Endodermal cell (in vitro differentiated cells): ENCODE data around the gene GPA33. TPM values are rescaled to one million over a fixed set of nuclear protein-coding genes. Genes with fewer than 3 reads are reported as not detected.
A peak's percentile ranks its signal among the peaks of the same experiment; 100 is the strongest.

Experiments
- DNase-seq: peaks from one replicate; pipeline ENCODE4 v3.0.0-alpha.2; 2017
- H3K27ac ChIP-seq: 2 replicates; pipeline ENCODE4 v1.5.1; 2013; ENCODE audit warnings: mild to moderate bottlenecking, low read depth, low read length, moderate library complexity
- H3K27me3 ChIP-seq: 2 replicates; pipeline ENCODE4 v1.6.1; 2013; ENCODE audit warnings: mild to moderate bottlenecking, low read length, moderate library complexity; ENCODE audit not compliant: insufficient read depth, control insufficient read depth, poor library complexity, severe bottlenecking
- H3K36me3 ChIP-seq: 2 replicates; pipeline ENCODE4 v1.7.0; 2013; ENCODE audit warnings: mild to moderate bottlenecking, low read length, moderate library complexity; ENCODE audit not compliant: control insufficient read depth, insufficient read depth
- H3K4me1 ChIP-seq: one replicate; pipeline ENCODE4 v1.7.0; 2013; ENCODE audit warnings: low read length; ENCODE audit not compliant: control insufficient read depth, insufficient read depth
- H3K4me3 ChIP-seq: 2 replicates; pipeline ENCODE4 v1.5.1; 2013; ENCODE audit warnings: mild to moderate bottlenecking, low read length, moderate library complexity
- H3K9ac ChIP-seq: 2 replicates; pipeline ENCODE4 v1.6.1; 2013; ENCODE audit warnings: mild to moderate bottlenecking, low read length, moderate library complexity; ENCODE audit not compliant: poor library complexity, severe bottlenecking; ENCODE audit errors: extremely low read depth
- H3K9me3 ChIP-seq: 2 replicates; pipeline ENCODE4 v1.6.1; 2013; ENCODE audit warnings: mild to moderate bottlenecking, low read length, moderate library complexity; ENCODE audit not compliant: control insufficient read depth
- H3K27ac Mint-ChIP-seq: 2 replicates; pipeline ENCODE4 v1.8.0; 2020; ENCODE audit warnings: mixed read lengths
- H3K27me3 Mint-ChIP-seq: 2 replicates; pipeline ENCODE4 v1.8.0; 2021; ENCODE audit warnings: mild to moderate bottlenecking, mixed read lengths; ENCODE audit not compliant: insufficient read depth
- H3K36me3 Mint-ChIP-seq: 2 replicates; pipeline ENCODE4 v1.8.0; 2020; ENCODE audit warnings: low read depth, mixed read lengths
- H3K4me1 Mint-ChIP-seq: 2 replicates; pipeline ENCODE4 v1.8.0; 2020; ENCODE audit warnings: mixed read lengths
- H3K4me3 Mint-ChIP-seq: 2 replicates; pipeline ENCODE4 v1.8.0; 2020; ENCODE audit warnings: mild to moderate bottlenecking, moderate library complexity, mixed read lengths
- H3K9me3 Mint-ChIP-seq: 2 replicates; pipeline ENCODE4 v1.8.0; 2020; ENCODE audit warnings: mild to moderate bottlenecking, mixed read lengths
- CTCF ChIP-seq: fragments of 200-600 bp; sonication (generic); conservative IDR thresholded peaks from 2 replicates; pipeline ENCODE4 v1.5.0; 2021; ENCODE audit warnings: antibody characterized with exemption, mild to moderate bottlenecking
- WGBS, 2 experiments: methylation state at CpG; one replicate each; pipeline versions ENCODE4 v1.1.5 to v1.1.7; 2013; ENCODE audit warnings: missing lambda C conversion rate in 2 of 2, mixed read lengths in 1 of 2; ENCODE audit not compliant: insufficient coverage in 1 of 2, insufficient read length in 1 of 2; 5-methylcytosine and 5-hydroxymethylcytosine counted together
- total RNA-seq, 2 donors: library from RNA; stranded (reverse); fragmentation: NEBNext Ultra II Directional in 1 of 2; extraction: Animal tissue kit (Norgen Biotek cat#: 25700) in 1 of 2; gene quantifications; 2 replicates in 1 of 2; 3 replicates in 1 of 2; pipeline ENCODE4 v1.2.1, GENCODE V29; 2021

Gene GPA33
- total RNA-seq, 2 donors from 2014 or later = 0.37 to 1.5 TPM

- H3K9ac ChIP-seq = no peak overlapping the region
- H3K27me3 ChIP-seq = no peaks in the 10 kb centered on the region
- no peak for DNase-seq
- H3K36me3 ChIP-seq = no peaks in the 10 kb centered on the region
- H3K36me3 Mint-ChIP-seq = no peaks in the 10 kb centered on the region
- peak overlapping the region; percentile 15 for H3K27ac Mint-ChIP-seq
- TF ChIP-seq CTCF = no peak
- no peak overlapping the region for H3K27ac ChIP-seq
- peaks cover 2% of the 10 kb centered on the region for H3K4me1 ChIP-seq
- no peak overlapping the region for H3K4me3 Mint-ChIP-seq
- peaks cover 3% of the 10 kb centered on the region for H3K9me3 Mint-ChIP-seq
- H3K9me3 ChIP-seq = peaks cover 11% of the 10 kb centered on the region
- peaks cover 3% of the 10 kb centered on the region for H3K27me3 Mint-ChIP-seq
- WGBS, 2 experiments = 69 to 94% methylated on average over 2 to 4 of the region's 4 CpGs
- no peak overlapping the region for H3K4me3 ChIP-seq
- H3K4me1 Mint-ChIP-seq = peaks cover 40% of the 10 kb centered on the region
Measured at GRCh38 chr1:167135281-167135840, 45.2 kb upstream of the GPA33 start.

DNA sequence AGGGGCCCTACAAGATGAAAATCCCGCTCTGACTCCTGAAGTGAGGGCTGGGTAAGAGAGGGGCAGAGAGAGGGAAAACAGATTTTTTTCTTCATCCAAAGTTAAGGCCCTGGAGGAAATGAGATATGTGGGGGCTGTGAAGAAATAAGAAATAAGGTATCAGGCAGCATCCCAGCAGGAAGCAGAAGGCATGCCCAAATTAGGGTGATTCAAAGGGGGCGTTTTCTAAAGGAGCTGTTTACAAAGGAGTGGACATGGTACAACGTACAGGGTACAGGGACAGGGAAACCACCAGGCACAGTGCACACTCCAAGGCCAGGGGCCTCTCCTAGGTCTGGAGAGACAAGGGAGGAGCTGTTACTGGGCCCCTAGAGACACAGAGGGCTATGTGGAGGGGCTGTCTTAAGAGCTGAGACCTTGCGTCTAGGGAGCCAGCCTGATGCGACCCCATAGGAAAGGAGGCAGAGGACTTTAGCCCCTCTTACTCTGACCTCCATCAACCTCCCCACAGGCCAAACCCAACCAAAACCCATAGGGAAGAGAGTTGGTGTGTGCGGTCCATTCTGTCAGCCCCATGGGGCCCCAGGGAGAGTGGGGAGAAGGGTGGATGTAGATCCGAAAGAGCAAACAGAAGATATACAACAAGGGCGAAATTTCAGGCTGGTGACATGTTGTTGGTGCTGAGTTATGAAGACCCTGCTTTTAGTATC lies 42.3 kb upstream of the GPA33 start:
- no peak for TF ChIP-seq CTCF
- H3K27ac Mint-ChIP-seq = no peak overlapping the region
- no peaks in the 10 kb centered on the region for H3K36me3 Mint-ChIP-seq
- H3K27me3 Mint-ChIP-seq = peaks cover 15% of the 10 kb centered on the region
- H3K4me3 Mint-ChIP-seq = no peak overlapping the region
- Histone ChIP-seq H3K4me3 (no peak overlapping the region), H3K27ac (no peak overlapping the region), H3K36me3 (no peaks in the 10 kb centered on the region), H3K27me3 (no peaks in the 10 kb centered on the region), H3K4me1 (no peaks in the 10 kb centered on the region), H3K9ac (no peak overlapping the region), H3K9me3 (peaks cover 11% of the 10 kb centered on the region)
- no peak for DNase-seq
- 94 to 100% methylated on average over 3 to 8 of the region's 8 CpGs for WGBS, 2 experiments
- H3K4me1 Mint-ChIP-seq = peaks cover 28% of the 10 kb centered on the region
- H3K9me3 Mint-ChIP-seq = peaks cover 3% of the 10 kb centered on the region

DNA sequence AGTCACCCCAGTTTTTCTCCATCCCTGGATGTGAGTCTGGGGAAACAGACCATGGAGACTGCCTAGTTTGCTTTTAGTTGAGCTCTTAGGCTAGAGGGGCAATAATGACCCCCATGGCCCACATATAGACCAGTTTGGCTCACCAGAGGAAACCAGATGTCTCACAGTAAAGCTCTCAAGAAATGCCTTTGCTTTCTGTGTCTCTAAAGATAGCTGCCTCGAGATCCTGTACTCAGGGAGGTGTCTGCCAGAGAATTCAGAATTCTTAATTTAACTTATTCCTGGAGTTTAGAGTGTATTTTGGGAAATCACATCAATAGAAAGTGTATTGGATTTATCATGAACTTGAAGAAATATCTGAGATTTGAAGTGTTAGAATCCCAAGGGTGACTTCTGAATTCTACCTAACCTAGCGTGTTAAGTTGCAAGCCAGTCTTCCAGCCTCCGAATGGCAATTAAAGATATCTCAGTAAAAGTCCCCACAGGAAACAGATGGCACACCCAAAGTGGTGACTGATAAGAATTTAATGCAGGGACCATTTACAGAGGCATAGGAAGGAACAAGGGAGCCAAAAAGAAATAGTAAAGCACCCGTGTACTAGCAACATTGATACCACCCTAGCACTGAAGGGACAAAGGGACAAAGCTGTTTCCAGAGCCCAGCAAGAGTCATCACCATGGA lies 40.8 kb upstream of the GPA33 start:
- H3K4me3 Mint-ChIP-seq = no peak overlapping the region
- no peaks in the 10 kb centered on the region for H3K36me3 ChIP-seq
- no peak overlapping the region for H3K9ac ChIP-seq
- no peak overlapping the region for H3K4me3 ChIP-seq
- no peaks in the 10 kb centered on the region for H3K36me3 Mint-ChIP-seq
- no peaks in the 10 kb centered on the region for H3K9me3 Mint-ChIP-seq
- H3K27ac ChIP-seq = no peak overlapping the region
- H3K9me3 ChIP-seq = no peaks in the 10 kb centered on the region
- no peak for DNase-seq
- no peaks in the 10 kb centered on the region for H3K4me1 ChIP-seq
- WGBS, 2 experiments = 96 to 100% methylated on average over 2 to 4 of the region's 4 CpGs
- no peak for TF ChIP-seq CTCF
- no peak overlapping the region for H3K27ac Mint-ChIP-seq
- H3K27me3 Mint-ChIP-seq = peaks cover 27% of the 10 kb centered on the region
- peaks cover 22% of the 10 kb centered on the region for H3K4me1 Mint-ChIP-seq
- H3K27me3 ChIP-seq = no peaks in the 10 kb centered on the region
